HepG2 (cell line): ENCODE measurements around the gene ZBTB1. TPM values are rescaled to one million over a fixed set of nuclear protein-coding genes. Genes with fewer than 3 reads are reported as not detected.

Source experiments
- AKAP8 ChIP-seq: sonication (generic); formaldehyde crosslinking; IDR thresholded peaks from 2 replicates; pipeline ENCODE4 v1.5.1; 2020; ENCODE audit warnings: mild to moderate bottlenecking, missing genetic modification reagents
- GZF1 ChIP-seq: sonication (generic); formaldehyde crosslinking; IDR thresholded peaks from 2 replicates; pipeline ENCODE4 v1.5.1; 2020; ENCODE audit warnings: mild to moderate bottlenecking, missing genetic modification reagents
- MAF1 ChIP-seq: sonication (generic); formaldehyde crosslinking; IDR thresholded peaks from 2 replicates; pipeline ENCODE4 v1.5.0; 2020; ENCODE audit warnings: missing genetic modification reagents, borderline replicate concordance
- RNF219 ChIP-seq: sonication (generic); formaldehyde crosslinking; IDR thresholded peaks from 2 replicates; pipeline ENCODE4 v1.5.0; 2020; ENCODE audit warnings: mild to moderate bottlenecking, missing genetic modification reagents
- UBTF ChIP-seq: sonication (generic); formaldehyde crosslinking; IDR thresholded peaks from 2 replicates; pipeline ENCODE4 v1.4.0; 2020; ENCODE audit warnings: mild to moderate bottlenecking, missing genetic modification reagents
- ZBTB43 ChIP-seq: sonication (generic); formaldehyde crosslinking; conservative IDR thresholded peaks from 2 replicates; pipeline ENCODE4 v1.4.0; 2020; ENCODE audit warnings: missing genetic modification reagents
- ZFP62 ChIP-seq: sonication (generic); formaldehyde crosslinking; IDR thresholded peaks from 2 replicates; pipeline ENCODE4 v1.4.0; 2020; ENCODE audit warnings: missing genetic modification reagents
- ZHX1 ChIP-seq: sonication (generic); formaldehyde crosslinking; IDR thresholded peaks from 2 replicates; pipeline ENCODE4 v1.8.1; 2022; ENCODE audit warnings: low read depth, mild to moderate bottlenecking, missing genetic modification reagents
- ZNF232 ChIP-seq: sonication (generic); formaldehyde crosslinking; IDR thresholded peaks from 2 replicates; pipeline ENCODE4 v1.4.0; 2020; ENCODE audit warnings: missing genetic modification reagents, borderline replicate concordance
- ZNF362 ChIP-seq: sonication (generic); formaldehyde crosslinking; IDR thresholded peaks from 2 replicates; pipeline ENCODE4 v1.4.0; 2020; ENCODE audit warnings: missing genetic modification reagents, mild to moderate bottlenecking, borderline replicate concordance
- ZNF484 ChIP-seq: sonication (generic); formaldehyde crosslinking; IDR thresholded peaks from 2 replicates; pipeline ENCODE4 v1.5.1; 2020; ENCODE audit warnings: mild to moderate bottlenecking, low read depth, missing genetic modification reagents, borderline replicate concordance
- ZNF574 ChIP-seq: sonication (generic); formaldehyde crosslinking; IDR thresholded peaks from 2 replicates; pipeline ENCODE4 v1.4.0; 2020; ENCODE audit warnings: missing genetic modification reagents
- ZNF878 ChIP-seq: sonication (generic); formaldehyde crosslinking; IDR thresholded peaks from 2 replicates; pipeline ENCODE4 v1.8.1; 2023; ENCODE audit warnings: mild to moderate bottlenecking, missing genetic modification reagents, moderate library complexity
- polyA plus RNA-seq, 8 experiments: library from polyadenylated mRNA; depleted of rRNA in 3 of 8; stranded (reverse) in 7 of 8; unstranded in 1 of 8; fragments of >200 nt; fragmentation: Illumina TruSeq in 4 of 8; extraction: Trizol in 4 of 8; gene quantifications; 2 replicates each; pipeline versions ENCODE4 v1.2.1 to v1.2.3, GENCODE V29; 2011 to 2016; ENCODE audit warnings: low read depth in 4 of 8, missing spikeins in 1 of 8, mixed read lengths in 1 of 8; ENCODE audit not compliant: insufficient read depth in 1 of 8
- total RNA-seq, 5 experiments: library from RNA; depleted of rRNA; stranded (reverse); fragments of >200 nt; fragmentation: Illumina TruSeq; extraction: Trizol; gene quantifications; 2 replicates each; pipeline ENCODE4 v1.2.3, GENCODE V29; 2016; ENCODE audit warnings: low read depth in 1 of 5

Gene ZBTB1
- total and polyA plus RNA-seq, 2 of the 13 experiments (the other 11 are each of a cell fraction or from before 2014, with no cell fraction given): 18.8 to 22.6 TPM

- peak; percentile 41; the same call in 1 of the 2 replicates for TF ChIP-seq AKAP8
- no peak for TF ChIP-seq ZBTB43 (CRISPR knock-in tag)
- TF ChIP-seq ZNF484: no peak
- peak; percentile 67; the same call in 1 of the 2 replicates for TF ChIP-seq UBTF (CRISPR knock-in tag)
- peak; percentile 94 for TF ChIP-seq GZF1 (CRISPR knock-in tag)
- peak; percentile 51 for TF ChIP-seq ZNF878
- TF ChIP-seq ZFP62 (CRISPR knock-in tag): no peak
- TF ChIP-seq ZNF574: peak; percentile 56
- TF ChIP-seq ZNF232: 0 out of 2 replicates have a peak, but pooled peaks have one; percentile 17
- no peak for TF ChIP-seq ZHX1 (CRISPR knock-in tag)
- TF ChIP-seq ZNF362 (CRISPR knock-in tag): 0 out of 2 replicates have a peak, but pooled peaks have one; percentile 7
- peak; percentile 61; the same call in 1 of the 2 replicates for TF ChIP-seq RNF219
- peak; percentile 52; the same call in 1 of the 2 replicates for TF ChIP-seq MAF1 (CRISPR knock-in tag)
These were observed 576 bp downstream of the ZBTB1 start (continued) for GRCh38 chr14:64504897-64505794.
